ENCODE results near the gene RBSN.

The RBSN gene

DNA sequence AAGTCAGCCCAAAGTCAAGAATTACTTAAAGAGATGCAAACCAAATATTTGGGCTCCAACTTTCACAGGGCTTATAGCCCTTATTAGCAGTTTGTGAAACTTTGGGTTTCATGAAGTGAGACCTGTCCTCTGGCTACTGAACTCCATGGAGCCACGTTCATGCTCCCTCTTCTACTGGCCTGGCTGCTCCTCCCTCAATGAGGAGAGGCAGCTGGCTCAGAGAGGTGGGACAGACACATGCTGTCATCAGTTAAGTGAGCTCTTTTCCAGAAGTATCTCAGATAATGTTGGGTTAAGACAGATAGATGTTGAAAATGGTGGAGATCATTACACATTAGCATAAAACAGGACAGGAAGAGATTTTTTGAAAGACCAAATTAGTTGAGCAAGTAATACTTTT is 53.3 kb downstream of the RBSN start:
- H3K27me3 ChIP-seq (replicated peaks in 2 of 5; ENCODE audit: control insufficient read depth in 4 of 5, insufficient read depth in 5 of 5, low read length in 4 of 5) = no peaks in the 10 kb centered on the region
- no peak overlapping the region for H3K4me3 ChIP-seq (ENCODE audit: control insufficient read depth in 1 of 7, extremely low read depth in 1 of 7, insufficient read depth in 4 of 7, low read depth in 2 of 7, low read length in 6 of 7)
- DNase-seq = no peak
- WGBS (ENCODE audit: insufficient coverage) = 78% methylated on average over 1 of the region's 1 CpG
- H3K4me1 ChIP-seq (ENCODE audit: control extremely low read depth in 1 of 4, control insufficient read depth in 4 of 4, insufficient read depth in 4 of 4, low read length in 3 of 4) = peaks cover 3 to 15% (median 5%) of the 10 kb centered on the region in 4 experiments
- H3K27ac ChIP-seq (ENCODE audit: insufficient read depth in 1 of 2, low read depth in 1 of 2, low read length in 2 of 2, poor library complexity in 1 of 2, severe bottlenecking in 2 of 2) = no peak overlapping the region
- H3K36me3 ChIP-seq (ENCODE audit: control insufficient read depth in 4 of 4, insufficient read depth in 4 of 4, low read length in 3 of 4) = peaks cover 34 to 98% (median 70%) of the 10 kb centered on the region in 4 experiments
- ChIA-PET CTCF (interaction anchor here (1.0 to 2.0 kb wide), 3 partner anchors 8 to 15 kb away, joined by 3 to 7 read pairs (median 4); no protein-coding TSS in a partner anchor), POLR2A (no interaction called here)
- H3K9me3 ChIP-seq (ENCODE audit: control extremely low read depth in 1 of 5, control insufficient read depth in 4 of 5, insufficient read depth in 2 of 5, low read depth in 1 of 5, low read length in 4 of 5) = no peaks in the 10 kb centered on the region

DNA sequence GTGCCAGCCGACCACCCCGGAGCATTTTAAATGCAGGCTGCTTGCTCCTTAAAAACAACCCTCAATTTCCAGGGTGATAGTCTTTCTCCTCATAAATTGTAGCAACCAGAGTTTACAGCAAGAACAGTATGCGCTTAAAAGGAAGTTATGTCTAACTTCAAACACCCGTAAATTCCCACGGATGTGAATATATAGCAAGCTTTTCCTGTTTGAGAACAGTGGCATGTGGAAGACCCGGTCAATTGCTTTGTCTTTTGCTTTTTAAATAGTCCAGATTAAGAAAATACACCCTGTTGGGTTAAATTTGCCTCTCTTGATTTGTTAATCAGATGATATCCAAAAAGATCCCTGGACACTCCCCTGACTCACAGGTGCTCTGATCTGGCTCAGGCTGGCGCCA is 54.6 kb downstream of the RBSN start:
- peaks cover 32 to 95% (median 68%) of the 10 kb centered on the region in 4 experiments for H3K36me3 ChIP-seq (ENCODE audit: control insufficient read depth in 4 of 4, insufficient read depth in 4 of 4, low read length in 3 of 4)
- ChIA-PET CTCF (no interaction called here), POLR2A (no interaction called here)
- H3K27ac ChIP-seq (ENCODE audit: insufficient read depth in 1 of 2, low read depth in 1 of 2, low read length in 2 of 2, poor library complexity in 1 of 2, severe bottlenecking in 2 of 2) = peak overlapping the region in 1 of 2 experiments; percentile 22
- DNase-seq = no peak
- H3K9me3 ChIP-seq (ENCODE audit: control extremely low read depth in 1 of 5, control insufficient read depth in 4 of 5, insufficient read depth in 2 of 5, low read depth in 1 of 5, low read length in 4 of 5) = no peaks in the 10 kb centered on the region
- peaks cover 3 to 15% (median 5%) of the 10 kb centered on the region in 4 experiments for H3K4me1 ChIP-seq (ENCODE audit: control extremely low read depth in 1 of 4, control insufficient read depth in 4 of 4, insufficient read depth in 4 of 4, low read length in 3 of 4)
- 67% methylated on average over 5 of the region's 7 CpGs for WGBS (ENCODE audit: insufficient coverage)
- no peaks in the 10 kb centered on the region for H3K27me3 ChIP-seq (replicated peaks in 2 of 5; ENCODE audit: control insufficient read depth in 4 of 5, insufficient read depth in 5 of 5, low read length in 4 of 5)
- no peak overlapping the region for H3K4me3 ChIP-seq (ENCODE audit: control insufficient read depth in 1 of 7, extremely low read depth in 1 of 7, insufficient read depth in 4 of 7, low read depth in 2 of 7, low read length in 6 of 7)

DNA sequence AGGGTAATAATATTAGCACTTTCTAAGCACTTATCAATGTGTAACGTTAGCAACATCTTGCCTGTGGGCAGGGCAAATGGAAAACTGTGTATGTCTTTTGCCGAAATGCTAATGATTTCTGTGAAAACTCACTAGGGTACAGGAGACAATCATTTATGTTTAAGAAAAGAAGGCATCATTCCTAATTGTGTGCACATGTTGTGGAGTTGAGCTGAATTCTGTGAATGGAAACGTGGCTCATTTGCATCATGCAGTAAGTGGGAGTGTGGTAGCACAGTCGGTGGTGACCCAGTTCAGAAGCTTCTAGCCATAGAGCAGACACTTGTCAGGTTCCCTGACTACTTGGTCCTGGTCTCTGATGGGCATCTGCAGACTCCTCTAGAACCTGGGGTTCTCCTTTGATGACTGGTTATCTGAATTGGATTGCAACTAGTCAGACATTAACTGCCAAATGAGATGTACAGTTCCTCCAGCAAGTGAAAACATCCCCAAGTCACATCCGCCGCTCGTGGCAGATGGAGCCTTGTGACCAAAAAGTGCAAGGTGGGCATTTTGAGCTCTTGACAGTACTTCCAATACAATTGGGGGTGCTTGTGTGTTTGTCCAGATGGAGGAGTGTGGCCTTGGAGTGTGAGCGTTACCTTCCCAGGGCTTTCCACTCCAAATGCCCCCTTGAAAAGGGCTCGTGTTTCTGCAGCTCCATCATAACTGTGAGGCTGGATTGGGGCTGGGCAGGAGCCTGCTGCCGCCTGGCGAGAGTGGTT is 55.4 kb downstream of the RBSN start:
- H3K4me3 ChIP-seq (ENCODE audit: control insufficient read depth in 1 of 7, extremely low read depth in 1 of 7, insufficient read depth in 4 of 7, low read depth in 2 of 7, low read length in 6 of 7) = no peak overlapping the region
- H3K36me3 ChIP-seq (ENCODE audit: control insufficient read depth in 4 of 4, insufficient read depth in 4 of 4, low read length in 3 of 4) = peaks cover 34 to 95% (median 69%) of the 10 kb centered on the region in 4 experiments
- POLR2A ChIA-PET = no interaction called here
- DNase-seq = no peak
- CTCF ChIA-PET = no interaction called here
- no peaks in the 10 kb centered on the region for H3K27me3 ChIP-seq (replicated peaks in 2 of 5; ENCODE audit: control insufficient read depth in 4 of 5, insufficient read depth in 5 of 5, low read length in 4 of 5)
- H3K27ac ChIP-seq (ENCODE audit: insufficient read depth in 1 of 2, low read depth in 1 of 2, low read length in 2 of 2, poor library complexity in 1 of 2, severe bottlenecking in 2 of 2) = peak overlapping the region in 1 of 2 experiments; percentile 22
- H3K9me3 ChIP-seq (ENCODE audit: control extremely low read depth in 1 of 5, control insufficient read depth in 4 of 5, insufficient read depth in 2 of 5, low read depth in 1 of 5, low read length in 4 of 5) = no peaks in the 10 kb centered on the region
- H3K4me1 ChIP-seq (ENCODE audit: control extremely low read depth in 1 of 4, control insufficient read depth in 4 of 4, insufficient read depth in 4 of 4, low read length in 3 of 4) = peaks cover 3 to 15% (median 5%) of the 10 kb centered on the region in 4 experiments
- WGBS (ENCODE audit: insufficient coverage) = 92% methylated on average over 7 of the region's 11 CpGs

DNA sequence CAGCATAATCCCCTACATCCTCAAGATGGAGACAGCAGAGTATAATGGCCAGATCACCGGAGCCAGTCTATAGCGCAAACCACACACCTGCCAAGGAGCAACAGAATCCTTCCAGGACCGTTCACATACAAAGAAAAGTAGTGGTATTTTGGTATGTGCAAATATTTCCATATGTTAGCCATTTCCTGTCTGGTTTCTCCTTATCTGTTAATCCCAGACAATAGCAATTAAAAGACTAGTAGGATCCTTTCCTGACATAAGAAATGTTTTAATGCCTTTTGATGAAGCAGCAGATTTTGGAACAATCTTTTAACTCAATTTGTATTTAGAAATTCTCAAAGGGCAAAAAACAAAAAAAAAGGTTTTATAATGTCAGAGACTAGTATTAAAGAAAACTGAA is 56.0 kb downstream of the RBSN start:
- POLR2A ChIA-PET = no interaction called here
- peaks cover 3 to 15% (median 5%) of the 10 kb centered on the region in 4 experiments for H3K4me1 ChIP-seq (ENCODE audit: control extremely low read depth in 1 of 4, control insufficient read depth in 4 of 4, insufficient read depth in 4 of 4, low read length in 3 of 4)
- H3K36me3 ChIP-seq (ENCODE audit: control insufficient read depth in 4 of 4, insufficient read depth in 4 of 4, low read length in 3 of 4) = peaks cover 34 to 95% (median 70%) of the 10 kb centered on the region in 4 experiments
- no peaks in the 10 kb centered on the region for H3K9me3 ChIP-seq (ENCODE audit: control extremely low read depth in 1 of 5, control insufficient read depth in 4 of 5, insufficient read depth in 2 of 5, low read depth in 1 of 5, low read length in 4 of 5)
- CTCF ChIA-PET = interaction anchor here (1.1 kb wide), 1 partner anchor 119 kb away, joined by 3 read pairs; no protein-coding TSS in a partner anchor
- H3K4me3 ChIP-seq (ENCODE audit: control insufficient read depth in 1 of 7, extremely low read depth in 1 of 7, insufficient read depth in 4 of 7, low read depth in 2 of 7, low read length in 6 of 7) = no peak overlapping the region
- no CpG with 5 or more reads among the region's 3 CpGs for WGBS (ENCODE audit: insufficient coverage)
- no peaks in the 10 kb centered on the region for H3K27me3 ChIP-seq (replicated peaks in 2 of 5; ENCODE audit: control insufficient read depth in 4 of 5, insufficient read depth in 5 of 5, low read length in 4 of 5)
- no peak overlapping the region for H3K27ac ChIP-seq (ENCODE audit: insufficient read depth in 1 of 2, low read depth in 1 of 2, low read length in 2 of 2, poor library complexity in 1 of 2, severe bottlenecking in 2 of 2)
- DNase-seq = no peak

DNA sequence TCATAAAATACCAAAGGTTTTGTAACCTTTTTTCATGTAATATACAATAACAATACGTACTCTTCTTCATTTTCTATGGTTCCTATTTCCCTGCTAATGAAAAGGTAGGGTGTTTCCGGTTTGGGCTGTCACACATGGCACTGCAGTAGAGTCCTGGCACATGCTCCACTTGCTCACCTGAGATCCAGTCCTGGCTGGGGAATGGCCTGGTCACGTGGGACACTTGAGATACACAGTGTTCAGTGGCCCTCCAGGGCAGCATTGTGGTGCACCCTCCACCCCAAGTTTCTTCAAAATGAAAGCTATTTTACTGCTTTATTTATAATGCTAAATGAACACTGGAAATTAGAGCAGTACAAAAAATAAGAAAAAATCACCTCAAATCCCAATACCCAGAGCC is 57.0 kb downstream of the RBSN start:
- peaks cover 3 to 15% (median 5%) of the 10 kb centered on the region in 4 experiments for H3K4me1 ChIP-seq (ENCODE audit: control extremely low read depth in 1 of 4, control insufficient read depth in 4 of 4, insufficient read depth in 4 of 4, low read length in 3 of 4)
- peaks cover 29 to 95% (median 66%) of the 10 kb centered on the region in 4 experiments for H3K36me3 ChIP-seq (ENCODE audit: control insufficient read depth in 4 of 4, insufficient read depth in 4 of 4, low read length in 3 of 4)
- DNase-seq = no peak
- H3K9me3 ChIP-seq (ENCODE audit: control extremely low read depth in 1 of 5, control insufficient read depth in 4 of 5, insufficient read depth in 2 of 5, low read depth in 1 of 5, low read length in 4 of 5) = no peaks in the 10 kb centered on the region
- ChIA-PET POLR2A (no interaction called here), CTCF (interaction anchor here (1.1 kb wide), 1 partner anchor 118 kb away, joined by 3 read pairs; no protein-coding TSS in a partner anchor)
- H3K27me3 ChIP-seq (replicated peaks in 2 of 5; ENCODE audit: control insufficient read depth in 4 of 5, insufficient read depth in 5 of 5, low read length in 4 of 5) = no peaks in the 10 kb centered on the region
- WGBS (ENCODE audit: insufficient coverage) = 92% methylated on average over 3 of the region's 3 CpGs
- H3K4me3 ChIP-seq (ENCODE audit: control insufficient read depth in 1 of 7, extremely low read depth in 1 of 7, insufficient read depth in 4 of 7, low read depth in 2 of 7, low read length in 6 of 7) = no peak overlapping the region
- H3K27ac ChIP-seq (ENCODE audit: insufficient read depth in 1 of 2, low read depth in 1 of 2, low read length in 2 of 2, poor library complexity in 1 of 2, severe bottlenecking in 2 of 2) = no peak overlapping the region

DNA sequence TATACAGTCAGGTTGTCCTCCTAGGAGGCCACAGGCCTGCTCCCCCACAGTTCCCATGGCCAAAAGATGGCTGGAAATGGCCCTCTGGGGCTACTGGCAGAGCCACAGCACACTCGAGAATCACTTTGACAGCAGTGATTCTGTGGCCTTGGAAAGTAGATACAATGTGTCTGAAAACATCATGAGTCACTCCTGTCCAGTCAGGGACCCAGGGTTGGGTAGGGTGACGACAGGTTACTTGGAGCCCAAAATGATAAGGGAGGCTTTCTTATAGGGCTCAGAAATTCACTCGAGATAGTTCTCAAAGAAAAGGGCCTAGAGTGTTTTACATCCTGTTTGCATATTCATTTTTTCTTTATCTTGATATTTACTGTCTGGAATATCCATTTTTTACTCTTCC is 58.1 kb downstream of the RBSN start:
- CTCF ChIA-PET = no interaction called here

DNA sequence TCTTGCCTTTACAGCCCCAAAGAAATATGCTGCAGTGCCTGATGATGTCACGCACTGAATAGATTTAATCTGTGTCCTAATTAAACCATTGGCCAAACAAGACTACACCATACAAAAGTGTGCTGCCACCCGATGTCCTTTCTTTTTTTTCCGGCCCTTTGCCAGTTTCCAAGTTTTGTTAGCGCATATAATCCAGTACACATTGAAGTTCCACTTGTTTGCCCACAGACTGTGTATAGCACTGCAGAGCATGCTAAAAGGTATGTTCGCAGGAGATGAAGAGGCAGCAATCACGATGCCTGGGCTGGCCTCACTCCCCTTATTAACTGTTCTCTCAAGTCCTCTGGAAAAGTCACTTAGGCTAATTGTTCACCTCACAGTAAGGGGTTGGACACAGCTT is 60.6 kb downstream of the RBSN start:
- ChIA-PET POLR2A (no interaction called here), CTCF (interaction anchor here (1.6 to 1.9 kb wide), 3 partner anchors 8 to 114 kb away, joined by 4 to 7 read pairs (median 4); no protein-coding TSS in a partner anchor)
- no peaks in the 10 kb centered on the region for H3K9me3 ChIP-seq (ENCODE audit: control extremely low read depth in 1 of 5, control insufficient read depth in 4 of 5, insufficient read depth in 2 of 5, low read depth in 1 of 5, low read length in 4 of 5)
- H3K36me3 ChIP-seq (ENCODE audit: control insufficient read depth in 4 of 4, insufficient read depth in 4 of 4, low read length in 3 of 4) = peaks cover 20 to 92% (median 60%) of the 10 kb centered on the region in 4 experiments
- WGBS (ENCODE audit: insufficient coverage) = 100% methylated on average over 6 of the region's 6 CpGs
- H3K4me1 ChIP-seq (ENCODE audit: control extremely low read depth in 1 of 4, control insufficient read depth in 4 of 4, insufficient read depth in 4 of 4, low read length in 3 of 4) = peaks cover 0 to 3% (median 0%) of the 10 kb centered on the region in 4 experiments
- no peak overlapping the region for H3K27ac ChIP-seq (ENCODE audit: insufficient read depth in 1 of 2, low read depth in 1 of 2, low read length in 2 of 2, poor library complexity in 1 of 2, severe bottlenecking in 2 of 2)
- no peak for DNase-seq
- no peaks in the 10 kb centered on the region for H3K27me3 ChIP-seq (replicated peaks in 2 of 5; ENCODE audit: control insufficient read depth in 4 of 5, insufficient read depth in 5 of 5, low read length in 4 of 5)
- no peak overlapping the region for H3K4me3 ChIP-seq (ENCODE audit: control insufficient read depth in 1 of 7, extremely low read depth in 1 of 7, insufficient read depth in 4 of 7, low read depth in 2 of 7, low read length in 6 of 7)

More for the DNA sequence above, 58.1 kb downstream of the RBSN start:
- Histone ChIP-seq H3K36me3 (ENCODE audit: control insufficient read depth in 4 of 4, insufficient read depth in 4 of 4, low read length in 3 of 4) (peaks cover 23 to 93% (median 61%) of the 10 kb centered on the region in 4 experiments), H3K9me3 (ENCODE audit: control extremely low read depth in 1 of 5, control insufficient read depth in 4 of 5, insufficient read depth in 2 of 5, low read depth in 1 of 5, low read length in 4 of 5) (no peaks in the 10 kb centered on the region), H3K27me3 (replicated peaks in 2 of 5; ENCODE audit: control insufficient read depth in 4 of 5, insufficient read depth in 5 of 5, low read length in 4 of 5) (no peaks in the 10 kb centered on the region), H3K4me3 (ENCODE audit: control insufficient read depth in 1 of 7, extremely low read depth in 1 of 7, insufficient read depth in 4 of 7, low read depth in 2 of 7, low read length in 6 of 7) (no peak overlapping the region), H3K27ac (ENCODE audit: insufficient read depth in 1 of 2, low read depth in 1 of 2, low read length in 2 of 2, poor library complexity in 1 of 2, severe bottlenecking in 2 of 2) (peak overlapping the region in 1 of 2 experiments; percentile 2), H3K4me1 (ENCODE audit: control extremely low read depth in 1 of 4, control insufficient read depth in 4 of 4, insufficient read depth in 4 of 4, low read length in 3 of 4) (peaks cover 3 to 15% (median 5%) of the 10 kb centered on the region in 4 experiments)
- DNase-seq = no peak
- 100% methylated on average over 2 of the region's 3 CpGs for WGBS (ENCODE audit: insufficient coverage)
- POLR2A ChIA-PET = no interaction called here
